GM19035 (cell line): Measurements from ENCODE around the gene DISP3.

Source experiments
- ATAC-seq: cut with Tn5 transposase; IDR thresholded peaks from one replicate; pipeline ENCODE4 v1.9.1; 2021; ENCODE audit not compliant: unreplicated experiment

The DISP3 gene

DNA sequence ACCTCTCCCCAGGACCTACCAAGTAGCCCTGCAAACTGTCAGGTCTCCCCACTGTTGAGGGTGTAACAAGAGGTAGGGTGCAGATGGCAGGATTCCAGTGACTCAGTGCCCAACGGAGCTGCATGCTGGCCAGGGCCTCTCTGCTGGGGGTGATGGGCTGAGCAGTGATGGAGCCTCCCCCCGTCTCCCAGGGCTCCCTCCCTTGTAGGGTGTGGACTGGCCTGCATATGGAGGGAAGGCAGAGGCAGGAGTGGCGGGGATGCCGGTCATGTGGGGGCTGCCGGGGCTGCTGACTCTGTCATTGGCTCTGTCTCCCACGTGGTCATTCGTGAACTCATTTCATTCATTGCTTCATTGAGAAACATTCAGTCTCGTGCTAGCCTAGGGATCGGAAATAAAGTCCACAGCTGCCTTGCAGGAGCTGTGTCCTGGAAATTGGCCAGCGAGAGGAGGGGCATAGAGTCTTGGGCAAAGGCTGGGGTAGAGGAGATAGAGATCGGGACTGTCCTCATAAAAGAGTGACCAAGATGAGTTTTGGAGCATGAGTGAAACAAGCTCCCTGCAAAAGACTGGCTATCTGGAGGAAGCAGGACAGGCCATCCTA lies 22.9 kb upstream of the DISP3 start:
- no peak for ATAC-seq

DNA sequence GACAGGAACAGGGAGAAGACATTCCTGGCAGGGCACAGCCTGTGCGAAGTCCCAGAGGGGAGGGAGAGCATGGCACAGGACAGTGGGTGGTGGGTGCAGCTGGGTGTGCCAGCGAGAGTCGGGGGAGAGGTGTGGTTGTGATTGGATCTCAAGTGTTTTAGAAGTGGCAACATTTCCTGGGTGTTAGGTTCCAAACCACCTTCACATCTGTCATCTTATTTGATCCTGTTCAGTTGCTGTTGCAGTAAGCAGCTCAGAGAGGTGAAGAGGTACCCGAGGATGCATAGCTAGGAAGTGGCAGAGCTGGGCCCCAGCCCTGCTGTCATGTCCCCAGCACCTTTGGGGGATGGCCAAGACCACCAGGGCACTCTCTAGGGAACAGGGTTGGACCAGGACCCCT lies 22.0 kb upstream of the DISP3 start:
- ATAC-seq: no peak

DNA sequence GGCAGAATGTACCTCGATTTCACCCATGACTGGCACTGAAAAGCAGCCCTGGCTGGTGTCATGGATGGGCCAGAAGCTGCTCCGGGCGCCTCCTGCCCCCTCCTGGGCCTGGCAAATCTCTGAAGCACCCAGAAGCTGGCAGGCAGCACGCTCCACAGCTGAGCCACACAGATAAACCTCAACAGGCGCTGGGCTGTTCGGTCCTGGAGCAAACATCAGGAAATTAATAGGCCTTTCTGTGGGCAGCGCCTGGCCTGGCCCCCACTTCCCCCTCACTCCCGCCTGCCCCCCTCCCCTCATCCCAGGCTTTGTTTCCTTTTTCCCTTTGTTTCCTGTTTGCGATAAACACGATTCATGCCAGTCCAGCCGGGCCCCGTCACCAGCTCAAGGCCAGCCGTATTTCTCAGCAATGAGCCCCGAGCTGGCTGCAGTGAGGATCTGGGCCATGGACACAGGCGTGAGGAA lies 20.1 kb upstream of the DISP3 start:
- ATAC-seq: no peak

- ATAC-seq: no peak
Measured at GRCh38 chr1:11461531-11462137, 17.3 kb upstream of the DISP3 start.

GRCh38 chr1:11462224-11462923 lies 16.6 kb upstream of the DISP3 start:
- no peak for ATAC-seq

DNA sequence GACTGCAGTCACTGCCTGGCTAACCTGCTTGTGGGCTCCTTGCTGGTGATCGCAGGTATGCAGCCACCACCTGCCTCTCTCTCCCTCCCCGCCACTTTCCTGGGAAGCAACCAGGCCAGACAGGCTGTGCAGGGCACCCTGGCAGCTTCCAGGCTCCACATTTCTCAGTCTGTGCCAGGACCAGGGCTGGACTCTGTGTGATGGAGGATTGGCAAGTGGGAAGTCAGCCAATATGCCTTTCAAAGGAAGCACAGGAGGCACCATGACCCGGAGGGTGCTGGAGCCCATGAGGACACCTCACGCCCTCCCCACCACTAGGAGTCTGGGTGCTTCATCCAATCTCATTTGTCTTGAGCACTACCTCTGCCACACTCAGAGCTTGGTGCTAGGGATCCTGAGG lies 15.8 kb upstream of the DISP3 start:
- no peak for ATAC-seq

DNA sequence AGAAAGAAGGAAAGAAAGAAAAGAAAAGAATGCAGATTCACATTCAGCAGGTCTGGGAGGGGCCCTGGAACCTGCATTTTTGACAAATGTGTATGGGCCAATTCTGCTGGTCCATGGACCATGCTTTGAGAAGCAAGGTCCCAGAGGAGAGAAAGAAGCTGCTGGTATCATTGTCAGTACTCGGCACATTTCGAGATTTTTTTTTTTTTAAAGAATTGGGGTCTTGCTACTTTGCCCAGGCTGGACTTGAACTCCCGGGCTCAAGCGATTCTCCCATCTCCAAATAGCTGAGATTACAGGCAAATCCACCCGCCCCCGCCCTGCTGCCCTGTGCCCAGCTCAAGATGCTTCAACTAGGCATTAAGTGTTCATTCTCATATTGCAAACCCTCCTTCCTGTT lies 13.6 kb upstream of the DISP3 start:
- ATAC-seq: no peak

- no peak for ATAC-seq
Measured at GRCh38 chr1:11466416-11466815, 12.5 kb upstream of the DISP3 start.

DNA sequence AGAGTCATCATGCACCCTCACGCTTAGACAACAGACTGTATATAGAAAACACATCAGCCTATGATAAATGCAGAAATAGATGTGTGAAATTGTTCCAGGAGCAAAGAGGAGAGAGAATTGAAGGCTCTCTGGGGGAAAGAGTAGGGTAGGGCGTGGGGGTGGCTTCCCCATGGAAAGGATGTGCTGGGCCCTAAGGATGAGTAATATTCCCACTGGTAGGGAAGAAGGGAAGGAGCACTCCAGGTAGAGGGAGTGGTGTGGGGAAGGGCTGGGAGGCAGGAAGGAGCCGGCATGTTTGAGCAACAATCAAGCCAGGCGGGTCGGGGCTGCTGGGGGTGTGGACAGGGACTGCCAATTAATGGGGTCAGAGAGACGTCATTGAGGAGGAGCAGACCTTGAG lies 10.1 kb upstream of the DISP3 start:
- ATAC-seq: no peak

GRCh38 chr1:11470912-11471311 lies 8.0 kb upstream of the DISP3 start:
- ATAC-seq: no peak

DNA sequence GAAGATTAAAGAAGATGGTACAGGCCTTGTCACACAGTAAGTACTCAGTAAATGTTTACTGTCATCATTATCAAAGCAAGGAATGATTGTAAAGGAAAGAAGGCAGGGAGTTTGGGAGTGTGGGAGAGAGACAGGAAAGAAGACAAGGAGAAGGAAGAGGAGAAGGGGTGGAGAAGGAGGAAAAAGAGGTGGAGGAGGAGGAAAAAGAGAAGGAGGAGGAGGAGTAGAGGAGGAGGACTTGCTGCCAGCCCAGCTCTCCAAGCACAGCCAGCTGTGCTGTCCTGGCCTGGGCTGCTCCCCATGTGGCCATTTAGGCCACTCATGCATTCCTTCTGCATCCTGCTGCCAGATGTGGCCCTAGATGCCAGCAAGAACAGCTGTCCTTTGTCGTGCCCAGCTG lies 7.5 kb upstream of the DISP3 start:
- ATAC-seq: no peak

DNA sequence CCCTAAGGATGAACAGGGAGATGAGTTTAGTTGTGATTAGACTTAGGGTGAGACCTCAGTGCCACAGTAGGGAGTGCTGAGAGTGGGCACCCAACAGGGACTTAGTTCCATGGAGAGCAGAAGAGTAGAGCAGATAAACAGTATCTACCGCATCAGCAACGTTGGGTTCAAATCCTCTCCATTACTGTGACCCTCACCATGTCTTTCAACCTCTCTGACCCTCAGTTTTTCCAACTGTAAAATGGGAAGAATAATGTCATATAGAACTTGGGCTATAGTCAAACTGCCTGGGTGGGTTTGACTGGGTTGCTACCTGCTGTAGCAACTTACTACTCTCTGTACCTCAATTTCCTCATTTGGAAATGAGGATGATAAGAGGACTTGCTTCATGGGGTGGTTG lies 6.7 kb upstream of the DISP3 start:
- ATAC-seq: no peak

DNA sequence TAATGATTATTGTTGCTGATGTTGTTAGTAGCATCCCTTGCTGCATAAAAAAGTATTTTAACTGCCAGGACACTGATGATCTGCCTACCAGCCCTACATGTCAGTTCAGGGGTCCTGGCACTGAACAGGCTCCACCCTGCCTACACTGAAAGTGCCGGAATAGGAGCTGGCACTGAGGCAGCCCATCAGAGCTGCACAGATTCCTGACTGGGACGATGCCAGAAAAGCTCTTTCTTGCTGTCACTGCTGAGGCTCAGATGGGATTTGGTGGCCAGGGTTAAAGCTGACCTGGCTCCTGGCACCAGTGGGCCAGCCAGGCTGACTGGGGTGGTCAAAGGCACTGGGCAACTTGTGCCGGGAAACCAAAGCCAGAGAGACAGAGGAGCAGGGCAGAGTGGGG lies 6.2 kb upstream of the DISP3 start:
- ATAC-seq: no peak

DNA sequence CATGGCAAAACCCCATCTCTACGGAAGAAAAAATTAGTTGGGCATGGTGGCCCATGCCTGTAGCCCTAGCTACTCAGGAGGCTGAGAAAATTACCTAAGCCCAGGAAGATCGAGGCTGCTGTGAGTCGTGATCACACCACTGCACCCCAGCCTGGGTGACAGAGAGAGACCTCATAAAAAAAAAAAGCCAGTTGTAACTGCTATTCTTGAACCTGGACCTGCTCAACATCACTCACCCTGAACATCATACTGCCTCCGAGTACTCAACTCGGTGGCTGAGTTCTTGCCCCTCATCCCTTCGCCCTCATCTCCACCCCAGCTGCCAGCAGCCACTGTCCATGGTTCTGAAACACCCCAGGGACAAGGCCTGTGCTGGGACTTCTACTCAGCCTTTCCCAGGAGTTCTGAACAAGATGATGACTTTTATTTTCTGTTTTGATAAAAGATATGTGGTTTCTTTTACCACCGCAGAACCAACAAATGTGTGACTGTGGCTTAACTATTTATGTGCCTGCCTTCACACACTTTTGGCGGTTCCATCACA lies 5.4 kb upstream of the DISP3 start:
- ATAC-seq: no peak

DNA sequence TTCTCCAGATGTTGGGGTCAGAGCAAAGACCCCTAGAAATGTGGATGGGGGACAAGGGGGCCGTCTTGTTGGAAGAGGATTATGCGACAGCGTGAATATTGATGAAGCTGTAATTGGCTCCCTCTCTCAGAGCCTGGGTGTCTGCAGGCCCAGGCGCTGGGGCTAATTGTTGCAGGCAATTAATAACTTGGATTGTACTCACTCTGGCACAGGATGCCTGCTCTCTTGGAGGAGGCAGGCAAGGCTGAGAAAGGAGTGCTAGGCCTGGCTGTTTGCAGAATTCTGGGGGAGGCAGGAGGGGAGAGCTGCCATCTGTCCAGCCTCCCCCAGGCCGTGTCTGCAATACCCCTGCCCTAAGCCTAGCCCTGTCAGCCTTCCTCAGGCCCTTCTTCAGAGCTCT lies 4.1 kb upstream of the DISP3 start:
- ATAC-seq: no peak

- no peak for ATAC-seq
Measured at GRCh38 chr1:11475748-11476147, 3.2 kb upstream of the DISP3 start.

DNA sequence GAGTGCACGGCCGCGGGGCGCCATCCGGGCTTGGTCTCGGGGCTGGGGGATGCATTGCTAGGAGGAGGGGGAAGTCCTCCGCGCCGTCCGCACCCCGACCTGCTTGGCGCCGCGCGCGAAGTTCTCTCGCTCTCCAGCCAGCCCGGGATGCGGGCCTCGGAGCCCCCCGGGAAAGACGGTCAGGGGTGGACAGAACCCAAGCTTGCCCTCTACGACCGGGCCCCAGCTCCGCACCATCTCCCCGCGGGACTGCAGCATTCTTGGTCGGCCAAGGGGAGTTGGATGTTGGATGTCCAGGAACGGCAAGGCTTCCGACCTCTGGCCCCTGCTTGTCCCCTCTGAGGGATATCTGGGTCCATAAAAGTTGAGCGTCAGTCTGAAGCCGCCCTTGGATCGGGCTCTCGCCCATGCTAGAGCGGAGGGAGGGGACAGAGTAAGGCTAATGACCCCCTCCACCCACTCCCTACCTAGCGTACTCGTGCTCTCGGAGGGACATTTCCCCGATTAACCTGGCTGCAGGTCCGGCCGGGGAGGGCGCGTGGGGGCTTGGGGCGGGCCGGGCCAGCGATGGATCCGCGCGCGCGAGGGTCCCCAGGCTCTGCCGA lies 522 bp downstream of the DISP3 start:
- ATAC-seq: no peak

GRCh38 chr1:11481019-11481418 lies 2.1 kb downstream of the DISP3 start:
- no peak for ATAC-seq

- no peak for ATAC-seq
Measured at GRCh38 chr1:11482198-11482597, 3.2 kb downstream of the DISP3 start.

DNA sequence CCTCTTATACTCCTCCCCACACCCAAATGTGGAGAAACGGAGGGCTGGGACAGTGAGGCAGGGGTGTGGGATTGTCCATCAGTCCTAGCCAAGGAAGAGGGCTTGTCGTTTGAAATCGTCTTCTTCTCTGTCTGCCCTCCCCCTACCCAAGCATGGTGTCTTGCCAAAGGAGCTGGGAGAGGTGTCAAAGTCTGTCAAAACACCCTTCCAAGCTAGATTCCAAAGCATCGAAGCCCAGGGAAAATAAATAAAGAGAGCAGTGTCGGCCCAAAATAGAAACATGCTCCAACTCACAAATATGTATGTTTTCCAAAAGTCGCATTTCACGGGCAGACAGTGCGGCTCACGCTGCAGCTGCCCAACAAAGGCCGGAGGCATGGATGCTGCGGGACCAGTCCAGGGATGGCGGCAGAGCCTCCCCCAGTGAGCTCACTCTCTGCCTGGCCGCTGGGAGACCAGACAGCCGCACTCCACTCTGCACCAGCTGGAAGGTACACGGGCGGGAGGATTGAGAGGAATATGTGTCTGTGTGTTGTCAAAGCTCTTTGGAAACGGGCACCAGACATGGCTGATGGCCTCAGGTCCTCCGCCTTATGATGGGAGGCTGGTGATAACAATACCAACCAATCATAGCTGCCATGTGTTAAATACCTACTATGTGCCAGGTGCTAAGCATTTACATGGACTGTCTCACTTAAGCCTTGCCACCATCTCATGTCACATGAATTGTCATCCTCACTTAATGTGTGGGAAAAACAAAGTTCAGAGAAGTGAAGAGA lies 3.9 kb downstream of the DISP3 start:
- ATAC-seq: no peak
